NCI-H2196 treated with DMSO at 0.1 percent for 48 hours (cell line): ENCODE measurements around the gene KCNIP4.

ENCODE experiments used
- DNase-seq: peaks from one replicate; lab custom pipeline; 2025; ENCODE audit not compliant: unreplicated experiment; lab: John Stamatoyannopoulos, UW

Gene KCNIP4

DNA sequence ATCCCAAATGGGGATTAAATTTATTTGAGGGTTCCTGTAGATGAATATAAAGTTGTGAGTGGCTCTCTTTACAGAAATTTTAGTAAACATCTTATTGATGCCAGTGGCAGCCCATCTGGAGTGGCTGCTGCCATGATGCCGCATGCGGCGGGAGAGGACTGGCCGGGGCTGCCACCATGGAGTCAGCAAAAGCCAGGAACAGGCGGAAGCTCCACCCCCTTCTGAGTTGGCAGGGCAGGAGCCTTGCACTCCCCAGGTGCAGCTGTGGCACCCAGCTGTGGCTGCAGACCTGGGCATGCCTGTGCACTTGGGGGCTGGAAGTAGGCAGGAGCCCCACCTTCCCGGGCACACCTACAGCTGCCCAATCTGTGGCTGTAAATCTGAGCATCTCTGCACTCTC, 92.3 kb downstream of the KCNIP4 start:
- no peak for DNase-seq

DNA sequence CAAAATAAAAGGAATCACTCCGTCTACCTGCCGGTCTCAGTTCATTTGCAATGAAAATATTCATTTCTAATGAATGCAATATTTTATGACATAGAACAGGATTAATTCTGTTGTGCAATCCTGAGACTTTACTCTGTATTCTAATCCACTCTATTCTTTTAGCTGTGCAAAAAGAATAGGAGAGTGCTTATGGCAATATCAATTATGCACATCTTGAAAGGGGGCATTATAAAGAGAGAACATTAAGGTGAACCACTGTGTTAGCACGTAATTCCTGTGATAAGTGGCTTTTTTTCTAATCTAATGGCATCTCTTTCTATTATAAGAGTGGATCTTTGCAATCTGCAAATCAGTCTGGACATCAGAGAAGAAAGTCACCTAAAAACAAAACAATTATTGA, 99.5 kb downstream of the KCNIP4 start:
- no peak for DNase-seq

DNA sequence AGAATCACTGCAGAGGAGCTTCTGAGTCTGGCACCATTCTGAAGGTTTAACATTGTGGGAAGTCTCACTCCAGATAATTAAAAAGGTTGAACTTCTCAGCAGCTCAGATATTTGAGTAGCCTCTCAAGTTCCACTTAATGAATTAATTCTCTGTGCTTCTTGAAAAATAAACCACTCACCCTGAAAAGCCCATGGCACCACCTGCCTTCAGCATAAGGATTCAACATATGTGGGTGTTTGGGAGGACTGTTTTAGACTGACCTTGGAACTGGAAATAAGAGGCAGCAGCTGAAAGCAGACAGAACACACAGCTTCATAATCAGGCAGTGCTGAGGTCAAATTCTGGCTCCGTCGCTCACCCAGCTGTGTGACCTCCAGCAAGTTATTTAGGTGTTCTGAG, 100.6 kb downstream of the KCNIP4 start:
- DNase-seq, result no peak

DNA sequence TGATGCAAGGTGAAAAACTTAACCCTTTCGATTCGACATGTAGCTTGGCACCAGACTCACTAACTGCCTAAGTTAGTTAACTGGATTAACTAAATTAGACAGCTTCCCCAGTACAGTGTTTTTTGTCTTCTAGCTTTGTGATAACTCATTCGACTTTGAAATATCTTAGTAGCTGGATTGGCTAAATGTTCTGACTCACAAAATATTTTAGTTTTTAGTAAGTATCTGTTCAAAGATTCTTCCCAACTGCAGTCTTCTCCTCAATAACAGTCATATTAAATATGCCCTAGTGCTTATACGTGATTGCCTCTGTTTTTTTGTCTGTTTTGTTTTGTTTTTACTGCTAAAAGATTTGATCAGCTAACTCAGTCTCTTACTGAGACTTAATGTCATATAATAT, 102.9 kb downstream of the KCNIP4 start:
- no peak for DNase-seq

DNA sequence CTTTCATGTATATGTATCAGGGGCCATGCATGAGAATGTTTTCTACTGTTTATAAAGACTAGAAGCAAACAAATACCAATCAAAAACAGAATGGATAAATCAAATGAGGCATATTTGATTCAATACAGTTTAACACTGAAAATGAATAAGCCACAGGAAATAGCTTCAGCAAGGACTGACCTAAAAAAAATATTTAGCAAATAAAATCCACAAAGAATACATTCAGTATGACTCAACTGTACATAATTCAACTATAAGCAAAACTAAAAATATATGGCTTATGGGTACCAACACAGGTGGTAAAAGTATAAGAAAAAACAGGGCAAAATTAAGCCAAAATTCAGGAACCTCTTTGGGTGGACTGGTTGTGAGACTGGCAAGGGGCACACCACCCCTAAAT, 112.9 kb downstream of the KCNIP4 start:
- no peak for DNase-seq

DNA sequence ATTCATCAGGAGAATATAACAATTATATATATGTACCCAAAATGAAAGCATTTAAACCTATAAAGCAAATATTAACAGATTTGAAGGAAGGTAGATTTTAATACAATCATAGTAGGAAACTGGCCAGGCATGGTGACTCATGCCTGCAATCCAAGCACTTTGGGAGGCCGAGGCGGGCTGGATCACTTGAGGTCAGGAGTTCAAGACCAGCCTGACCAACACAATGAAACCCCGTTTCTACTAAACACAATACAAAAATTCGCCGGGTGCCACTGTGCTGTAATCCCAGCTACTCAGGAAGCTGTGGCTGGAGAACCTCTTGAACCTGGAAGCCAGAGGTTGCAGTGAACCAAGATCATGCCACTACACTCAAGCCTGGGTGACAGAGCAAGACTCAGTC, 118.3 kb downstream of the KCNIP4 start:
- DNase-seq, result no peak

DNA sequence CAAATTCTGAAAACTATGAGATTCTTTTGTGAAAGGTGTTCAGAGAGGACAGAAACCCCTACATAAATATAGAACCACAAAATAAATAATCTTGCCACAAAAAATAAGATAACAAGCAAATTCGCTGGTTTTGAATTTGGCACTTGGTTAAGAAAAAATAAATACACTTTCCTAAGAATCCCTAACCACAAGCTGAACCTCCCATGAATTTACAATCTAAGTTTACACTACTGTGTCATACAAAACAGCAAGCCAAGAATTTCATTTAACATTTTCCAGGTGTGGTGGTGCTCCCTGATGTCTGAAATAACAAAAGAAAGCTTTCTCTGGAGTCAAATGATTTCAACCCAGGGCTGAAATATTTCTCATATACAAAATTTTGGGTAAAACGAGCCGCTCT, 121.0 kb downstream of the KCNIP4 start:
- DNase-seq, result no peak

DNA sequence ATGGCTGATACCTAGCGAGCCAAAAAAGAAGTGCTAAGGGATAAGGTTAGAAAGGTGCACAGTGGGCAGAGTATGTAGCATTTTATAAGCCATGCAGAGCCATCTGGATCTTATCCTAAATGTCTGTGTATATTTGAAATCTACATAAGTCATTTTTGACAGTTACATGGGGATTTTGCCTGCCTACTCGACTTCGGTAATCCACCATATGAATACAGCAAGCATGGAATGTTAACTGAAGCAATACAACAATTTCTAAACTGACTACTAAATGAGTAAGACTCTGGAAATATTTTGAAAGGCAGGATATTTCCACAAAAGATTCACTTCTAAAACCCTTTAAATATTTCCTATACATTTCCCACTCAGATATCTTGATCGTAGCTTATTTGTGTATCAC, 122.5 kb downstream of the KCNIP4 start:
- DNase-seq, result no peak

DNA sequence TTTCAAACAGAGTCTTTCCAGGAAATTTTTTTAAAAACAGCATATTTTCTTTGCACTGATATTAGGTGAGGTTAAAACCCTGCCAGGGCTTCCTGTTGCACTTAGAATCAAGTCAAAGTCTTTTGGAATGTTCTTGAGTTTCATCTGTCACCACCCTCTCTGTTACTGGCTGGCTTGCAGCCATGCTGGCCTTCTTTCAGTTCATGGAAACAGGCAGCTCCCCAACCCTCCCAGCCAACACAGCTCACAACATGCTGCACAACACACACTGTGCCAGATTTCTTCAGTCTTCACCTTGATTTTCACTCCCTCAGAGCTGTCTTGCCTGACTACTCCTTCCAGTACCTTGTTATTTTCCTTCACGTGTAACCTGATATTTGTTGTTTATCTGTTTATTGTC, 129.5 kb downstream of the KCNIP4 start:
- no peak for DNase-seq

DNA sequence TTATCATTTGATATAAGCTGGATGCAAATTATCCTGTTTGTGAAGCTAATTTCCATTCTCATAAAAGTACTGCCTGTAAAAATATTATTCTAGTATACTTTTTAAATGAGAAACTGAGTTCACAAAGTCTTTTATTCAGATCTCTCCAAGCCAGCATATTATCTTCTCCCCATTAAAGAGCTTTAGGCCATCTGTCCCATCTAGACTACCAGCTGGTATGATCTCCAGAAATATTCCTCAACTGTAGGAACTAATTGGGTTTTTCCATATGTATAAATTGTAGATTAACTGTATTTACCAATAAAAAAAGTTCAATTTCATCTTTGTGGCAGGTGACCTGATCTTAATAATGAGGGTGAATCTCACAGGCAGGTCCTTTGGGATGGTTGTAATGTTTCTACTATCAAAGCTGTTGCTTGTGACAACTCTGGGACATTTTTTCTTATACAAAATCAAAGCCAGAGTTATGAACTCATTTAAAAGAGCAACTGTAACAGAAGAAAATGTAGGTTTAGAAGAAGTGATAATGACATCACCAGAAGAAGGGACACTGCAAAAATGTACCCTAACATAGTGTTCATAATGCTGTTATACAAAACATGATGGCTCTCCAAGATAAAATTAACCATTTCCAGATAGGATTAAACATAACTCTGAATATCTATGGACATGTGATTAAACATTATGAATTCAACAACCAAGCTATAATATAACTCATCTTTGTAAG, 132.8 kb downstream of the KCNIP4 start:
- DNase-seq, result no peak

DNA sequence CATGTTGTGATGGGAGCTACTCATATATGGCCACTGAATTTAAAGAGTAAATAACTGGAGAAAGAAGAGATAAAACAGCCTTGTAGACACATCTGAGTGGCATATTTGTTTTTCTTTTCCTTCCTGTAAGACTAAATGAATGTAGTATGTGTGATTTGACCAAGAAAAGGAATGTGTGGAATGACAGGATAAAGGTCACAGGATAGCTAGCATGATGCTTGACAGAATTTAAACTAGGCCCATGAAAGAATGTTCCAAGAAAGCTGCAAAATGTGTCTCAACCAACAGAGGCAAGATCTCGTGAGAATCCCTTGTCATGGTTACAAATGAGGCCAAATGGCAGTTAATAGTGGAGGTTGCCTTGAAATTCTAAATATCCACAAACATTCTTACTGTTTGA, 137.0 kb downstream of the KCNIP4 start:
- no peak for DNase-seq

DNA sequence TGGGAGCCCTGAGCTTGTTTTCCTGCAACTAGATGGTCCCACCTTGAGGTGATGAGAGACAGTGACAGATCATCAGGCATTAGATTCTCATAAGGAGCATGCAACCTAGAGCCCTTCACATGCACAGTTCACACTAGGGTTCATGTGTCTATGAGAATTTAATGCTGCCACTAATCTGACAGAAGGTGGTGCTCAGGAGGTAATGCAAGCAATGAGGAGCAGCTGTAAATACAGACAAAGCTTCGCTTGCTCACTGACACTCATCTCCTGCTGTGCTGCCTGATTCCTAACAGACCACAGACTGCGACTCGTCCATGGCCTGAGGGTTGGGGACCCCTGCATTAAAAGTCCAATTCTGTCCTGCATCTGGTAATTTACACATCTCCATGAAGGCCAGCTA, 141.6 kb downstream of the KCNIP4 start:
- no peak for DNase-seq

DNA sequence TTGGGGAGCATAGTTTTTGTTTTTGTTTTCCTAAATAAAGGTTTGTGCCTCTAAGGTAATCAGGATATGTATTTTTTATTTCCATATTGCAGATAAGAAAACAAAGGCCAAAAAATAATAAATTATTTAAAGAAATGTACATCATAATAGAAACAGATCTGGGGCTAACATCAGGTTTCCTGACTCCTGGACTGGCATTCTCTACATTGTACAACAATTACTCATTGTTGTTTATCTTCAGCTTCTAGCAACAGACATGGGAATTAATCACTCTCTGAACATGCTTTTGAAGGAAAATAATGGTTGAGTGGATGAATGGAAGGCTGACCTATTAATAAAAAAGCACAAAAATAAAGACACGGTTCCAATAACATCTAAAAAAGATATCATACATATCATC, 146.2 kb downstream of the KCNIP4 start:
- no peak for DNase-seq

DNA sequence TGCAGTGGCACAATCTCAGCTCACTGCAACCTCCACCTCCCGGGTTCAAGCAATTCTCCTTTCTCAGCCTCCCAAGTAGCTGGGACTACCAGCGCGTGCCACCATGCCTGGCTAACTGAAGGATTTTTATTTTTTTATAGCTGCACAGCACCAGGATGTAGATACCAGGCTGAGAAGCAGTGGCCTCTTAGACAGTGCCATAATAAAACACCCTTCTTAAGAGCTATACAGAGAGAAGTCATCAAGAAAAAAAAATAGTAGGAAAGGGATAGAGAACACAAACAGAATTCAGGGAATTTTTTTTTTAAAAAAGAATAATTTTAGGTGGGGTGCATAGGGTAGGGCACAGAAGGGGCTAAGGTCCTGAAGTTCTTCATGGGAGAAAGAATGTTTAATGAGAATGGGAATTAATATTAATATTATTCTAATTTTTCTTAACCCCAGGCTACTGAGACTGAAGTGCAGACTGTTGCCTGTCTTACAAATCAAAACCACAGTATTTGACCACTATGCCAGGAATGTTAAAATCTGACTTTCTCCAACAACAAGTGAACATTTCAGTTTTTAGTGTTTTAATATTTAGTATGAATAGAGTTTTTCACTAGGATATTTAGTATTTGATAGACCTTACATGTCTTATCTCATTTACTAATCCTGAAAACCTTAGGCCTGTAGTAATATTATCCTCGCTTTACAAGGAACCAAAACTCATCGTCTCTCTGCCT, 146.7 kb downstream of the KCNIP4 start:
- no peak for DNase-seq

DNA sequence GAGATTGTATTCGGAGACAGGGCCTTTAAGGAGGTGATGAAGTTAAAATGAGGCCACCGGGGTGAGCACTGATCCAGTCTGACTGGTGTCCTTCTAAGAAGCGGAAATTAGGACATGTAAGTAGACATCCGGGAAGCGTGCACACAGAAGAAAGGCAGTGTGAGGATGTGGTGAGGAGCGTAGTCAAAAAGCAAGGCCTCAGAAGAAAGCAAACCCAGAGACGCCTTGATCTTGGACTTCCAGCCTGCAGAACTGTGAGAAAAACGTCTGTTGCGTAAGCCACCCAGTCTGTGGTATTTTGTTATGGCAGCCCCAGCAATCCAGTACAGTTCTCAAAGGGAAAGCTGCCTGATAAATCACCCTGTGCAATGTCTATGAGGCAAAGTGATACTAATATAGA, 153.5 kb downstream of the KCNIP4 start:
- DNase-seq, result no peak

DNA sequence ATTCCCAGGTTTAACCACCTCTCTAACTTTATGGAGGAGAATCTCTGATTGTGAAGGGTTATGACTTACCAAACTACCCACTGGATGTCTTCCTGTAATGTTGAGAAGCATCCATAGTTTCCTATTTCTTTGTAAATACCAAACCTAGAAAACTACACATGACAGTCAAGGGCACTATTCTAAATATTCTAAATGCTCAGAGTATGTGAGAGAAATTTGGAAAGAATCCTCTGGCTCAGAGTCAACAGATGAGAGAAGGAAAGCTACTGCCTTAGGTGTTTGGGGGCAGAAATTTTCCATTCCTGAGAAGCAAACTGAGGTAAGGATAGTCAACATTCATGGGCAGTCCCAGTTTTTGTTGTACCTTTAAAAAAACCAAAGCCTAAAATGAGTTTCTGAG, 155.8 kb downstream of the KCNIP4 start:
- no peak for DNase-seq

DNA sequence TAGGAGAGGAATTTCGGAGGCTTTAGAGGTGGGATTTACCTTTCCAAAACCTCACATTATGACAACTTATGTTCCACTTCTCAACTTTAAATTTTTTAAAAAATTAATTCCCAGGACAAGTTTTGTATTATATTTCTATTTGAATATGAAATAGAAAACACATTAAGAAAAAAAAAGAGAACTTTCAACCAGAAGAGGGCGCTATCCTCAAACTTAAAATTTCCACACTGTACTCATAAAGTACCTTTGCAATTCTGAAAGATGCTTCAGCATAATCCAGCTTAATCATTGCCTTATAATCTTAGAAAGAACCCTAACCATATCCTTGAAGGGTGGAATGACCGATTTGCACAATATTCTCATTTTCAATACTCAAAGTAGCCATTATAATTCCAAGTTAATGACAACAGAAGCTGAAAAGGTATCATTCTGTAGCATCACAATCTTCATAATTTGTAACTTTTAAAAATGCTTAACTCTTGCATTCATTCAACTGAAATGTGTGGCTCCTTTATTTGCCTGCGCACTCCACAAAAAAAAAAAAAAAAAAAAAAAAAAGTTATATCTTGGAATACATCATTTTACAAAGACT, 158.0 kb downstream of the KCNIP4 start:
- DNase-seq, result no peak

DNA sequence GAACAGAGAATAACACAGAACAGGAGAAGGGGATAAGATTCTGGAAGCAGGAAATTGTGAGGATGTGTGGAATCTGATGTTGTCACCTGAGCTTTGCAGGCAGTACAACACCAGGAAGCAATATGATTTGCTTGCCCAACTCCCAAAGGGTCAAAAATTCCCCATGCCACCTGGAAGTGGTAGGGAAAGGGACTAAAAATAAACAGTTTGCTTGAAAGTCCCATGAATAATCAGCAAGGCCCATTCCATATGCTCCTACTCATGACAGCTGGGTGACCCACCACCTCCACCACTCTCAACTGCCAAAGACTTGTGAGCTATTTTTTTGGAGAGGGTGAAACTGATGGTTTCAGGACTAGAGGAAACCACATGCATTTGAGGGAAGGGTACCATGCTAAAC, 168.4 kb downstream of the KCNIP4 start:
- no peak for DNase-seq

DNA sequence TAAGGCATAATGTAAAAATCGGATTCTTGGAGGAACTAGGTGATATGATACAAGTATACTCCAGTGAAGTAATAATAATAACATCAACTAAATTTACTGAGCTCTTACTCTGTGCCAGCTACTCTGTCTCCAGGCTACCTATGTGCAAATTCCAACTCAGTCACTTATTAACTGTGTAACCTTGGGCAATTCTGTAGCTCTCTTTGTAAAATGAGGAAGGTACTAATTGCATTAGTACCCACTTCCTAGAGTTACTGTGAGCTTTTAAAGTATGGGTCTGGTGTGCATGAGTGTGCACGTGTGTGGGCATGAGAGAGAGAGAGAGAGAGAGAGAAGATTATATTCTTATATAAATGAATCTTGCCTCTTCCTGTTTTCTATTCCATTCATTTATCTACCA, 169.9 kb downstream of the KCNIP4 start:
- no peak for DNase-seq

DNA sequence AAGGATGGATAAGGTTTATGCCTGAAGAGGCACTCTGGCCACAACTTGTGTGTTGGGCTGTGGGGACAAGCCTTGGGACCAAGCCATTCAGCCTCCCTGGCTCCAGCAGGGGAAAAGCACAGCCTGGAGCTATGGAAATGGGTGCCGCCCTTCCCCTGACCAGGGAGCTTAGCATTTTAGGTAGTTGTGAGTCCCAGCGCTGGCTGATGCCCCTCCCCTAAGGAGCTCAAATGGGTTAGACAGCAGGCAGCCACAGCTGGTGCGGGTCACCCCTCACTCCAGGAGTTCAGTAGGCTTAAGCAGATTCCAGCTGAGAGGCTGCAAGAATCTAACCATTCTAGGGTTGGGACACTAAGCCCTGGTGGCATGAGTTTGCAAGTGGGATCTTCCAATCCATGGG, 172.9 kb downstream of the KCNIP4 start:
- no peak for DNase-seq

DNA sequence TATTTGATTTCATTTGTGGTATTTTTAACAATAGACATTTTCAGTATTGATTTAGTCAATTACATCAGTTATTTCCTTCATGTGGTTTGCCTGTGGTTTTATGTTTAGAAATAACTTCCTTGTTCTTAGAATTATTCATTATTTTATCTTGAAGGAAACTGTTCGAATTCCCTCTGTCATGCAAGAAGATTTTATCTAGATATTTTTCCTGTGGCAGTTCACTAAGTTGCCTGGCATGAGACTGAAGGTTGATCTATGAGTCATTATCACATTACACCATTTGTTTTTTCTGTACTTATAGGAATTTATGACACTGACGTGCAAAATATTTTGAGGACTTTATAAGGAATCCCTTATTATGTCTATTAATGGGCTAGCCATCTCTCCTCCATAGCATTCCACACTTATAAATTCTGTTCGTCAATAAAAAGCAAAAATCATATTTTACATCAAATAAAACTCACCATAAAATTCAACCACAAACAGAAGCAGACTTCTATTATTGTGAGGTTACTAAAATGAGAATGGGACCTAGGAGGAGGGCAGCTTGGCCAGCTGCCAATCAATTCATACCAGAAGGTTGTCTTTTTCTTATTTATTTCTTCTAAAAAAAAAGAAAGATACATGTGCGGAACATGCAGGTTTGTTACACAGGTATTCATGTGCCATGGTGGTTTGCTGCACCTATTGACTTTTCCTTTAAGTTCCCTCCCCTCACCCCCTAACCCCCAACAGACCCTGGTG, 179.0 kb downstream of the KCNIP4 start:
- no peak for DNase-seq
